Measurements from ENCODE around the gene TUT1.

TUT1 gene

DNA sequence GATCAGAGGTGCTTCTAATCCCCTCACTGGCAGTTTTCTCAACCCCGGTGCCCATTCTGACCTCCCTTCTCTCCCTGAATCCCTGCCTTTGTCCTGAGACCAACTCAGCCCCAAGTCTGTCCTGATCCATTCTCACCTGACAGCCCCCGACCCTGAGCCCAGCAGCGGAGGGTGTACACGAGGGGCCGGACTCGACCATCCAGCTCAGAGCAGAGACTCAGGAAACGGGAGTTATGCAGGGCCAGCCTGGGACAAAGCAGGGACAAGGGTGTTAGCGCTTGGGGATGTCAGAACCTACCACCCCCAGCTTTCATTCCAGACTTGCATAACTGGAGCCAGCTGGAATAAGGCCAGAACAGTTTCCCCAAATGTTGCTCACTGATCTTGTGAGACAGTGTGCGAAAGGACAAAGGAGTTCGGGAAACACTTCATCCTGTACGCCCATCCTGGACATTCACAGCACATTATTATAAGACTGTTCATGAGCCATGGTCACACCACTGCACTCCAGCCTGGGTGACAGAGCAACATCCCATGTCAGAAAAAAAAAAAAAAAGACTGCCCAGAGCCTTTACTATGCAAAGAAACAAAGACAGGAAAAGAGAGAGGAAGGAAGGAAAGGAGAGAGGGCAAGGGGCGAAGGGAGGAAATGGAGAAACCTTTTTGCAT is 14.1 kb downstream of the TUT1 start:
- H3K9me3 ChIP-seq (ENCODE audit: severe bottlenecking) = no peaks in the 10 kb centered on the region
- no peak overlapping the region for H3K4me3 ChIP-seq (ENCODE audit: low read depth, low read length)
- H3K27ac ChIP-seq = peak overlapping the region; percentile 23; the same call in 1 of the 2 replicates
- TF ChIP-seq, protein P1, sequence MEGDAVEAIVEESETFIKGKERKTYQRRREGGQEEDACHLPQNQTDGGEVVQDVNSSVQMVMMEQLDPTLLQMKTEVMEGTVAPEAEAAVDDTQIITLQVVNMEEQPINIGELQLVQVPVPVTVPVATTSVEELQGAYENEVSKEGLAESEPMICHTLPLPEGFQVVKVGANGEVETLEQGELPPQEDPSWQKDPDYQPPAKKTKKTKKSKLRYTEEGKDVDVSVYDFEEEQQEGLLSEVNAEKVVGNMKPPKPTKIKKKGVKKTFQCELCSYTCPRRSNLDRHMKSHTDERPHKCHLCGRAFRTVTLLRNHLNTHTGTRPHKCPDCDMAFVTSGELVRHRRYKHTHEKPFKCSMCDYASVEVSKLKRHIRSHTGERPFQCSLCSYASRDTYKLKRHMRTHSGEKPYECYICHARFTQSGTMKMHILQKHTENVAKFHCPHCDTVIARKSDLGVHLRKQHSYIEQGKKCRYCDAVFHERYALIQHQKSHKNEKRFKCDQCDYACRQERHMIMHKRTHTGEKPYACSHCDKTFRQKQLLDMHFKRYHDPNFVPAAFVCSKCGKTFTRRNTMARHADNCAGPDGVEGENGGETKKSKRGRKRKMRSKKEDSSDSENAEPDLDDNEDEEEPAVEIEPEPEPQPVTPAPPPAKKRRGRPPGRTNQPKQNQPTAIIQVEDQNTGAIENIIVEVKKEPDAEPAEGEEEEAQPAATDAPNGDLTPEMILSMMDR (IDR thresholded peaks at IDR 0.05; ENCODE audit: low read depth, low read length) = no peak
- H3K36me3 ChIP-seq = peaks cover 61% of the 10 kb centered on the region
- no peak for DNase-seq
- H3K27me3 ChIP-seq (ENCODE audit: insufficient read depth, low read depth, severe bottlenecking) = no peaks in the 10 kb centered on the region

GRCh38 chr11:62575837-62576236 is 15.5 kb downstream of the TUT1 start:
- Histone ChIP-seq H3K4me3 (ENCODE audit: low read depth, low read length) (no peak overlapping the region), H3K36me3 (peaks cover 68% of the 10 kb centered on the region), H3K9me3 (ENCODE audit: severe bottlenecking) (no peaks in the 10 kb centered on the region), H3K27me3 (ENCODE audit: insufficient read depth, low read depth, severe bottlenecking) (no peaks in the 10 kb centered on the region), H3K27ac (peak overlapping the region; percentile 91)
- no peak for DNase-seq
- TF ChIP-seq, protein P1 (IDR thresholded peaks at IDR 0.05; ENCODE audit: low read depth, low read length) = no peak

- Histone ChIP-seq H3K27ac (peak overlapping the region; percentile 91), H3K36me3 (peaks cover 72% of the 10 kb centered on the region)
- TF ChIP-seq, protein P1 (IDR thresholded peaks at IDR 0.05; ENCODE audit: low read depth, low read length) = no peak
Measured at GRCh38 chr11:62575156-62575555, 16.2 kb downstream of the TUT1 start.

DNA sequence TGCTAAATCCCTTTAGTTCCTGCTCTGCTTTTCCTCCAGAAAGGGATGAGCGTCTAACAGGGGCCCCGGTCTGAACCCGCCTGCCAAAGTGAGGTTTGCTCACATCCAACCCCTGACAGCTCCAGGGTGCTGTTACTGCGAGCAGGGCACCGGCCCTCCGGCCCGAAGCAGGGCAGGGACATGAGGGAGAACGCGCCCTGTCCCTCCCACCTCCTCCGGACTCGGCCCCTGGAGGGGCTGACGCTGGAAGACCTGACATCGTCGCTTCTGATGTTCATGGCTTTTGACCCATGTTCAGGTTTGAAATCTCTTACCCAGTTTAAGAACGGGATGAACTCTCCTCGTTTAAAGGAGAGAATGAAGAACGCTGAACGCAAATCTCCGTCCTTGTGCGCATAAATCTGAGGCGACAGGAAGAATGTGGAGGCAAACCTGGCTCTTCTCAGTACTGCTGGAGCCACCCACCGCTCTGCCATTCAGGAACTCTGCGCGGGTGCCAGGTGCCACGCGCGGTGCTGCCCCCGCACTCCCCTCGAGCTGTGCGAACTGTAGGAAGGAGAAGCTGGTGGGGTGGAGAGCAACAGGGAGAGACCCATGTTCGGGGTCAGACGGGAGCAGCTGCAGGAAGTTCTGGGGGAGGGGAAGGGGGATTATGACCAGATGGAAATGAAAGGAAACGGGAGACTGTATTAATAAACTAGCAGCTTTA is 16.8 kb downstream of the TUT1 start:
- peaks cover 73% of the 10 kb centered on the region for H3K36me3 ChIP-seq
- no peaks in the 10 kb centered on the region for H3K9me3 ChIP-seq (ENCODE audit: severe bottlenecking)
- TF ChIP-seq, protein P1 (IDR thresholded peaks at IDR 0.05; ENCODE audit: low read depth, low read length) = no peak
- H3K27ac ChIP-seq = peak overlapping the region; percentile 91
- H3K27me3 ChIP-seq (ENCODE audit: insufficient read depth, low read depth, severe bottlenecking) = no peaks in the 10 kb centered on the region
- peak overlapping the region; percentile 100 for H3K4me3 ChIP-seq (ENCODE audit: low read depth, low read length)
- DNase-seq = peak; percentile 68

More at GRCh38 chr11:62575156-62575555, 16.2 kb downstream of the TUT1 start:
- H3K27me3 ChIP-seq (ENCODE audit: insufficient read depth, low read depth, severe bottlenecking) = no peaks in the 10 kb centered on the region
- no peaks in the 10 kb centered on the region for H3K9me3 ChIP-seq (ENCODE audit: severe bottlenecking)
- H3K4me3 ChIP-seq (ENCODE audit: low read depth, low read length) = peak overlapping the region; percentile 100
- DNase-seq = peak; percentile 26

- H3K36me3 ChIP-seq = peaks cover 75% of the 10 kb centered on the region
Measured at GRCh38 chr11:62573592-62574362, 17.5 kb downstream of the TUT1 start, which contains the start of gene EEF1G. Gene EEF1G (minus strand): TSS chr11:62573891. CDS start chr11:62573842, 49 bp downstream.

More at GRCh38 chr11:62573592-62574362, 17.5 kb downstream of the TUT1 start, which contains the start of gene EEF1G:
- peak within 1 kb of the TSS; percentile 100 for H3K4me3 ChIP-seq (ENCODE audit: low read depth, low read length)
- no peaks in the 10 kb centered on the region for H3K9me3 ChIP-seq (ENCODE audit: severe bottlenecking)
- H3K27ac ChIP-seq = peak within 1 kb of the TSS; percentile 91
- H3K27me3 ChIP-seq (ENCODE audit: insufficient read depth, low read depth, severe bottlenecking) = no peaks in the 10 kb centered on the region
- TF ChIP-seq, protein P1 (IDR thresholded peaks at IDR 0.05; ENCODE audit: low read depth, low read length) = no peak
- DNase-seq = peak; percentile 99

Measured in WERI-Rb-1 (cell line).